Jurkat, Clone E6-1 (cell line): ENCODE measurements around the gene LHPP.

Experiments used
- DNase-seq: peaks from one replicate; pipeline ENCODE4 v3.0.0-alpha.2; 2011; ENCODE audit warnings: low read depth, low spot score
- H3K4me3 ChIP-seq: 2 replicates; pipeline ENCODE4 v1.5.1; 2011; ENCODE audit warnings: mild to moderate bottlenecking, low read length, control low read depth, moderate library complexity

The LHPP gene

GRCh38 chr10:124446830-124447750, 14.5 kb upstream of the LHPP start:
- H3K4me3 ChIP-seq, result no peak overlapping the region
- no peak for DNase-seq

- no peak for DNase-seq
- H3K4me3 ChIP-seq, result no peak overlapping the region
Observed at GRCh38 chr10:124447751-124448466, 13.7 kb upstream of the LHPP start.

- H3K4me3 ChIP-seq, result no peak overlapping the region
- no peak for DNase-seq
Observed at GRCh38 chr10:124448696-124449169, 12.9 kb upstream of the LHPP start.

- DNase-seq, result no peak
- H3K4me3 ChIP-seq, result no peak overlapping the region
Observed at GRCh38 chr10:124449170-124450011, 12.2 kb upstream of the LHPP start.

GRCh38 chr10:124450012-124450782, 11.4 kb upstream of the LHPP start, which contains the start of gene NKX1-2:
Gene NKX1-2 (minus strand): TSS chr10:124450035. CDS start chr10:124449943, 92 bp downstream.
- H3K4me3 ChIP-seq, result no peak within 1 kb of the TSS
- no peak for DNase-seq

- no peak overlapping the region for H3K4me3 ChIP-seq
- no peak for DNase-seq
Observed at GRCh38 chr10:124450783-124451057, 10.9 kb upstream of the LHPP start.

GRCh38 chr10:124451276-124451675, 10.3 kb upstream of the LHPP start:
- DNase-seq, result no peak
- no peak overlapping the region for H3K4me3 ChIP-seq

GRCh38 chr10:124453960-124454610, 7.5 kb upstream of the LHPP start:
- H3K4me3 ChIP-seq, result no peak overlapping the region
- no peak for DNase-seq

GRCh38 chr10:124455441-124455840, 6.2 kb upstream of the LHPP start:
- no peak overlapping the region for H3K4me3 ChIP-seq
- DNase-seq, result no peak

GRCh38 chr10:124458473-124458872, 3.1 kb upstream of the LHPP start:
- no peak for DNase-seq
- no peak overlapping the region for H3K4me3 ChIP-seq

- no peak overlapping the region for H3K4me3 ChIP-seq
- no peak for DNase-seq
Observed at GRCh38 chr10:124458889-124459288, 2.7 kb upstream of the LHPP start.

- no peak overlapping the region for H3K4me3 ChIP-seq
- DNase-seq, result no peak
Observed at GRCh38 chr10:124459395-124459794, 2.2 kb upstream of the LHPP start.

GRCh38 chr10:124460144-124460543, 1.5 kb upstream of the LHPP start:
- no peak overlapping the region for H3K4me3 ChIP-seq

GRCh38 chr10:124462348-124462695, 699 bp downstream of the LHPP start:
- no peak for DNase-seq
- peak overlapping the region; percentile 73 for H3K4me3 ChIP-seq

More at GRCh38 chr10:124460144-124460543, 1.5 kb upstream of the LHPP start:
- no peak for DNase-seq

- no peak overlapping the region for H3K4me3 ChIP-seq
- no peak for DNase-seq
Observed at GRCh38 chr10:124464028-124464965, 2.7 kb downstream of the LHPP start.

GRCh38 chr10:124465003-124465776, 3.6 kb downstream of the LHPP start:
- no peak for DNase-seq
- H3K4me3 ChIP-seq, result no peak overlapping the region
